Panc1 (cell line): ENCODE data around the gene KLHL8.

Experiments
- SIN3A ChIP-seq: IDR thresholded peaks from 2 replicates; pipeline ENCODE4 v1.6.1; 2012; ENCODE audit warnings: low read depth, mild to moderate bottlenecking, low read length, moderate library complexity, borderline replicate concordance; ENCODE audit not compliant: insufficient read depth
- TF ChIP-seq, protein P1 (sequence below): fragments of 450-650 bp; IDR thresholded peaks from 2 replicates; pipeline ENCODE4 v1.5.1; 2017; ENCODE audit warnings: mild to moderate bottlenecking
- TF ChIP-seq, protein P2 (sequence below), 2 experiments: IDR thresholded peaks; 2 replicates each; pipeline ENCODE4 v1.6.1; 2011 to 2012; ENCODE audit warnings: low read depth in 2 of 2, control low read depth in 1 of 2, low read length in 1 of 2, mild to moderate bottlenecking in 1 of 2, moderate library complexity in 1 of 2; ENCODE audit not compliant: insufficient read depth in 1 of 2

DNA sequence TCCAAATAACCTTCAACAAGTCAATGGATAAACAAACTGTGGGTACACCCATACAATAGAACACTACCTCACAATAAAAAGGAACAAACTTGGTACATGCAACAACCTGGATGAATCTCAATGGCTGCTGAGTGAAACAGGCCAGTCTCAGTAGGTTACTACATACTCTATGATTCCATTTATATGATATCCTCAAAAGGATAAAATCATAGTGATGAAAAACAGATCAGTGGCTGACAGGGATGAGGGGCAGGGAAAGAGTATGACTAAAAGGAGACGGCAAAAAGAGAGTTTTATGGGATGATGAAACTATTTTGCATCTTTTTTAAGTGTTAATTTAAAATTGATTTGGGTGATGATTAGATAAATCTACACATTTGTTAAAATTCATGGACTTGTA is 15.9 kb downstream of the KLHL8 start:
- TF ChIP-seq, protein P1, sequence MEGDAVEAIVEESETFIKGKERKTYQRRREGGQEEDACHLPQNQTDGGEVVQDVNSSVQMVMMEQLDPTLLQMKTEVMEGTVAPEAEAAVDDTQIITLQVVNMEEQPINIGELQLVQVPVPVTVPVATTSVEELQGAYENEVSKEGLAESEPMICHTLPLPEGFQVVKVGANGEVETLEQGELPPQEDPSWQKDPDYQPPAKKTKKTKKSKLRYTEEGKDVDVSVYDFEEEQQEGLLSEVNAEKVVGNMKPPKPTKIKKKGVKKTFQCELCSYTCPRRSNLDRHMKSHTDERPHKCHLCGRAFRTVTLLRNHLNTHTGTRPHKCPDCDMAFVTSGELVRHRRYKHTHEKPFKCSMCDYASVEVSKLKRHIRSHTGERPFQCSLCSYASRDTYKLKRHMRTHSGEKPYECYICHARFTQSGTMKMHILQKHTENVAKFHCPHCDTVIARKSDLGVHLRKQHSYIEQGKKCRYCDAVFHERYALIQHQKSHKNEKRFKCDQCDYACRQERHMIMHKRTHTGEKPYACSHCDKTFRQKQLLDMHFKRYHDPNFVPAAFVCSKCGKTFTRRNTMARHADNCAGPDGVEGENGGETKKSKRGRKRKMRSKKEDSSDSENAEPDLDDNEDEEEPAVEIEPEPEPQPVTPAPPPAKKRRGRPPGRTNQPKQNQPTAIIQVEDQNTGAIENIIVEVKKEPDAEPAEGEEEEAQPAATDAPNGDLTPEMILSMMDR = no peak
- TF ChIP-seq SIN3A = no peak
- TF ChIP-seq, protein P2, sequence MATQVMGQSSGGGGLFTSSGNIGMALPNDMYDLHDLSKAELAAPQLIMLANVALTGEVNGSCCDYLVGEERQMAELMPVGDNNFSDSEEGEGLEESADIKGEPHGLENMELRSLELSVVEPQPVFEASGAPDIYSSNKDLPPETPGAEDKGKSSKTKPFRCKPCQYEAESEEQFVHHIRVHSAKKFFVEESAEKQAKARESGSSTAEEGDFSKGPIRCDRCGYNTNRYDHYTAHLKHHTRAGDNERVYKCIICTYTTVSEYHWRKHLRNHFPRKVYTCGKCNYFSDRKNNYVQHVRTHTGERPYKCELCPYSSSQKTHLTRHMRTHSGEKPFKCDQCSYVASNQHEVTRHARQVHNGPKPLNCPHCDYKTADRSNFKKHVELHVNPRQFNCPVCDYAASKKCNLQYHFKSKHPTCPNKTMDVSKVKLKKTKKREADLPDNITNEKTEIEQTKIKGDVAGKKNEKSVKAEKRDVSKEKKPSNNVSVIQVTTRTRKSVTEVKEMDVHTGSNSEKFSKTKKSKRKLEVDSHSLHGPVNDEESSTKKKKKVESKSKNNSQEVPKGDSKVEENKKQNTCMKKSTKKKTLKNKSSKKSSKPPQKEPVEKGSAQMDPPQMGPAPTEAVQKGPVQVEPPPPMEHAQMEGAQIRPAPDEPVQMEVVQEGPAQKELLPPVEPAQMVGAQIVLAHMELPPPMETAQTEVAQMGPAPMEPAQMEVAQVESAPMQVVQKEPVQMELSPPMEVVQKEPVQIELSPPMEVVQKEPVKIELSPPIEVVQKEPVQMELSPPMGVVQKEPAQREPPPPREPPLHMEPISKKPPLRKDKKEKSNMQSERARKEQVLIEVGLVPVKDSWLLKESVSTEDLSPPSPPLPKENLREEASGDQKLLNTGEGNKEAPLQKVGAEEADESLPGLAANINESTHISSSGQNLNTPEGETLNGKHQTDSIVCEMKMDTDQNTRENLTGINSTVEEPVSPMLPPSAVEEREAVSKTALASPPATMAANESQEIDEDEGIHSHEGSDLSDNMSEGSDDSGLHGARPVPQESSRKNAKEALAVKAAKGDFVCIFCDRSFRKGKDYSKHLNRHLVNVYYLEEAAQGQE (IDR thresholded peaks at IDR 0.05; ENCODE audit: insufficient read depth in 1 of 2, low read depth in 2 of 2, low read length in 1 of 2) = no peak
